Stimulated activated CD8-positive, alpha-beta memory T cell treated with anti-CD3 and anti-CD28 coated beads, Interleukin-7, amount 100 ng/mL, for 1 hour (primary cell): ENCODE measurements around the gene SLC27A5.
"Not testable (repeated sequence)": the region's sequence is repeated elsewhere in the genome, so short reads cannot be mapped to it uniquely, and the experiment has no call there.

ENCODE experiments used
- DNase-seq, 2 donors: peaks; one replicate each; pipeline ENCODE4 v3.0.0-alpha.2; 2020; ENCODE audit warnings: low read depth in 2 of 2

Gene SLC27A5

DNA sequence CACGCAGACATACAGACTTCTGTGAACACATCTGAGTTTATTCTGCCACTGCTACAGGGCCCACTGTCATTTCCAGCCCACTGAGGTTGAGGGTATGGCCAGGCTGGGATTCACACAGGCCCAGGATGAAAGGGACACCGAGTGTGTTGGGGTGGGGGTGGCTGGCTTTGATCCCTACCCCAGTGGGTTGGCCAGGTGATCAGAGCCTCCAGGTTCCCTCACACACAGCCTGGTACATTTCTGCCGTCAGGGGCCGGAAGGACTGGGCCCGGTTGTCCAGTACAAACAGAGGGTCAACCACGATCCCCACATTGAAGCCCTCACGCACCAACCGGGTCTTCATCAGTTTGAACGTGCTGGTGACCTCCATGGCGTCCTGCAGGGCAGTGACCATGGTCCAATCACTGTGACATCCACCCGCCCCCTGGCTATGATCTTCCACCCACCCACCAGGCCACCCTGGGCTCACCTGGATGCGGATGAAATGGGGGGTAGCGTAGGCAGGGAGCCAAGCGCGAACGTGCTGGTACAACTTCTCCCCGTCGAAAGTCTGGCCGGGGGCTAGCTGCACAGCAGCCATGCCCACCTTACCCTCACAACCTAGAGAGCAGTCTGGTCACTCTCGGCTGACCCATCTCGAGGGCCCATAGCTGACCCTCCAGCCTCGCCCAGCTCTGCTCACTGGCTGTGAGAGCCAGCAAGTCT is 13.3 kb downstream of the SLC27A5 start:
- DNase-seq: no peak

DNA sequence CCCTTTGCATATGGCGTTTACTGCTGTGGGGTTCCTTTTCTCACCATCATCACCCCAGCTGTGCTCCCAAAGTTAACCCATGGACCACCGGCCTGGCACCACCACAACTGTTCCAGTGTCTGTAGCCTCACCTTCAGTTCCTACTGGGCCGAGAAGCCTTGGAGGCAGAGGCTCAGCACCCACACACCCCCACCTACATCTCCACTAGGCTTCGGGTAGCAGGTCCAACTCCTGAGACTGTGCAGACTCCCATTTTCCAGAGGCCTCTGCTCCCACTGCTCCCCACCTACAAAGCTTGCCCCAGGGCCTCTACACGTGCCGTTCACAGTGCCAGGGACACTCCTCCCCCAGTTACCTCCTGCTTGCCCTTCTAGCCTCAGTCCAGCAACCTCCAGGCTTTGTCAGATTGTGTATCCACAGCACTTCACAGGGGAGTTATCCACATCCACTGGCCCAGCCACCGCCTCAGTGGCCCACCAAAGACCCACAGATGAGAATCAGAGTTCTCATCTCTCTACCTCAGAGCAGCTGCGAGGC is 14.1 kb downstream of the SLC27A5 start:
- no peak for DNase-seq

DNA sequence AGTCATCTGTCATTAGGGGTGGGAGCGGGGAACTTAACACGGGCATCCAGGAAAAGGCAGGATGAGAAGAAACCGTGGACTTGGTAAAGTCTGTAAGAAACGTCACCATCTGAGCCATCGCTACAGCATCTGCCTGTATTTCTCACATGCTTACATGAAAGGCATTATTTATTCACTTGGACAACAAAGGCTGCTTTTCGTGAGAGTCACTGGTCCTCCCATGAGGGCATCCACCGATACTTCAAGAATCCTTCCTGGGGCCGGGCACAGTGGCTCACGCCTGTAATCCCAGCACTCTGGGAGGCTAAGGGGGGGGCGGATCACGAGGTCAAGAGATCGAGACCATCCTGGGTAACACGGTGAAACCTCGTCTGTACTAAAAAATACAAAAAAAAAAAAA is 19.5 kb downstream of the SLC27A5 start:
- no peak for DNase-seq

DNA sequence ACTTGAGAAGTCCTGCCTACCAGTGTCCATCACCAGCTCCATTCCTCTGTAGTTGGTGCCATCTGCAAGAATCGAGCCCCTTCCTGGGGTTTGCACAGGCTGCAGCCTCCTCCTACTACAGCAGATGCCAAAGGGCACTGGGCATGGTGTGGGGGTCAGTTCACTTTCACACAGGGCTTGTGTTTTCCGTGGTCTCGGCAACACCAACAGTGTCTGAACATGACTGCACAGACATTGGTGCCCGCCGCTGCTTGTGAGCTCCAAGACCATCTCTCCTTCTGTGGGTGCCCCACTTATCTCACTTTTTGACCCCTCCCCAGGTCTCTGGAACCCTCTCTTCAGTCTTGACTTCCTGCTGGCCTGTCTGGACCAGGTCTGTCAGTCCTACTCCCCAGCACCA is 20.4 kb downstream of the SLC27A5 start:
- DNase-seq: no peak

DNA sequence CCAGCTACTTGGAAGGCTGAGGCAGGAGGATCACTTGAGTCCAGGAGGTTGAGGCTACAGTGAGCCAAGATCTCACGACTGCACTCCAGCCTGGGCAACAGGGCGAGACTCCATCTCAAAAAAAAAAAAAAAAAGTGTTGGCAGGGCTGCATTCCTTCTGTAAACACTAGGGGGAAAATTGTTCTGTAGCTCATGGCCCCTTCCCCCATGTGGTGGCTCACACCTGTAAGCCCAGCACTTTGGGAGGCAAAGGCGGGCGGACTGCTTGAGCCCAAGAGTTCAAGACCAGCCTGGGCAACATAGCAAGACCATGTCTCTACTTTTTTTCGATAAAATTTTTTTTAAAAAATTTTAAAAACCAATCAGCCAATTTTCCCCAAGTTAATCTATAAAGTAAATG is 27.4 kb downstream of the SLC27A5 start:
- not testable (repeated sequence) for DNase-seq

DNA sequence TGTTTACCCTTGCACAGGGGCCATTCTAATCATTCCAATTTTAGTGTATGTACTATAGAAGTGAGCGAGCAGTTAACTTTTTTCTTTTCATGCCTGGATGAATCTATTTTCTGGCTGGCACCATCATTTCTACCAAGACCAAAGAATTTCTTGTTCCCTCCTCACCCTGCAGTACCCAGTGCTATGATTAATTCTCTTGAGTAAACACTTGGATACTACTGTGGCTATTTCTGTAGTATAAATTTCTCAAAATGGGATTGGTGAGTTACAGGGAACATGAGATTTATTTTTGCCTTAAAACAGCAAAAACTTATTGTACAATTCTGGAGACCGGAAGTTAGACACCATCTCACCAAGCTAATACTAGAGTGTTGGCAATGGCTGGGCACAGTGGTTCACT is 28.0 kb downstream of the SLC27A5 start:
- no peak for DNase-seq

DNA sequence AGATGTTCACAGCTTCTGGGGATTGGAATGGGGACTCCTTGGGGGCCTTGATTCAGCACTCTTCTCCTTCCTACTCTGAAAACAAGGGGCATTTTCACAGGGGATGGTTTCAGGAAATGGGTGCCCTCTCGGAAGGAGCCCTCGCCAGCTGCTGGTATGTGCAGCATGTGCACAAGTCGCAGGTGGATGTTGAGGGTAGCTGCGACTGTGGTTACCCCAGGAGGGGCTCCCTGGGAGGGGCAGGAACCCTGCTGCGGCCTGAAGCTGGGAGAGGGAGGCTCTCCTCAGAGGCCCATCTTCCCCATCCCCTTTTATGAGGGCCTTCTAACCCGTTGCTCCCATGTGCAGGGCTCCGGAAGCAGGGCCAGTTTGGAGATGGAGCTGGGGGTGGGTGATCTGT is 29.4 kb downstream of the SLC27A5 start:
- DNase-seq: no peak

DNA sequence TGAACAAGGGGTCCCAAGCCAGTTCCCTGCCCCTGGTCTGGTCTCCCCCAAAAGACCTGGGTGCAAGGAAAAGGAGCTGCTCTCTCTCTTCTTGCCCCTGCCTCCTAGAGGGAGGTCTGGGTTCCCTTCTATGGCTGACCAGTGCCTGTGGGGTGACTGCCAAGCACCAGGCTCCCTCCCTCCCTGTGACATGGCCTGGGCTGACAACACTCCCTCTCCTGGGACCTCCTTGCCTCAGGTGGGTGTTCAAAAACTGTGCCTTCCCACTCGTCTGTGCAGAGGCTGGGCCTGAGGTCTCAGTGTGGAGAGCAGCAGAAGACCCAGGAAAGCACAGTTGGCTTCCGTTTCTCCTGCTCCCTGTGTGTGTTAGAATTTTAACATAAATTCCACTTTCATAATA is 31.0 kb downstream of the SLC27A5 start:
- DNase-seq: no peak

DNA sequence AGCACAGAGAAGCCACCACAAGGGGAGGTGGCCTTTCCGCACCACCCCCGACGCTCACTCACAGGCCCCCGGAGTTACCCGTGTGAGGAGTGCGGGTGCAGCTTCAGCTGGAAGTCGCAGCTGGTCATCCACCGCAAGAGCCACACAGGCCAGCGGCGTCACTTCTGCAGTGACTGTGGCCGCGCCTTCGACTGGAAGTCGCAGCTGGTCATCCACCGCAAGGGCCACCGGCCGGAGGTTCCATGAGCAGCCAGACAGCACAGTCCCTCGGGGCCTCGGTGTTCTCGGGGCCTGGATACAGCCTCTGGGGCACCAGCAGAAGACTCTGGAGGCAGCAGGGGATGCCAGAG is 31.3 kb downstream of the SLC27A5 start:
- no peak for DNase-seq

DNA sequence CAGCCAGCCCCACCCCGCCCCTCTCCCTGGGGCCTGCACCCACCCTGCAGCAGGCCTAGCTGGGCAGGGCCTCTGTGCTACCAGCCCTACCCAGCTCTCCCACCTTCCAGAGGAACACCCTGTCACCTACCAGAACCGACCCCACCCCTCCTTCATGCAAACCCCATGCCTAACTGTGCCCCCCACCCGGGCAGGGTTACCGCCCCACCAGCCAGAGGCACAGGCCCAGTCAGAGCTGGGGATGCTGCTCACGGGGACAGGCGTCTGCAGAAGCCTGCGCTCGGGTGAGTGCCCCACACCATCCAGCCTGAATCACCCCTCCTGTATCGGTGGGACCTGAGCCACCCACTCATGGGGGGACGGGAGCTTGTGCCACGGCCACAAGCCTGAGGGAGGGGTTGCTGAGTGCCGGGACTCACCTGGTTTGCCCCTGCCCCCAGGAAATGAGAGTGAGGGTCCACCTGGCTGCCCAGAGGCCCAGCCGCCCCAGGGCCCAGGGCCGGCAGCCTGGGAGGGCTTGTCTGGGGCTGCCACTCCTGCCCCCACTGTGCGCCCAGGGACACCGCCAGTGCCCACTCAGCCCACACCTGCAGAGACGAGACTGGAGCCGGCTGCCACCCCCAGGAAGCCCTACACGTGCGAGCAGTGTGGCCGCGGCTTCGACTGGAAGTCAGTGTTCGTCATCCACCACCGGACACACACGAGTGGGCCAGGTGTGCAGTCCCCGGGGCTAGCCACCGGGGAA is 31.9 kb downstream of the SLC27A5 start:
- DNase-seq: no peak

DNA sequence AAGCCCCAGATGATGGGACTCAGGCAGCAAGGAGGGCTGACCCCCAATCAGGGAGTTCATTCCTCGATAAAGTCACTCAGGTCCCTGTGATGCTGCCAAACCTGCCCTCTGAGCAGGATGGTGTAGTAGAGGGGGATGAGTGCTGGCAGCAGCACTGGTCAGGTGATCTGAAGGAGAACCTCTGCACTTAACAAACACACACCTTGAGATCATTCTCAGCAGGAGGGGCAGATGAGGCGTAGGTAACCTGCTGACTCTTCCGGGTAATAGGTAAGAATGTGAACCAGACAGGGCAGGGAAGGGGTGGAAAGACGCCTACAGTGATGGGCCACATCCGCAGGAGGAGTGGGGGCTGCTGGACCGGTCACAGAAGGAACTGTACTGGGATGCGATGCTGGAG is 32.5 kb downstream of the SLC27A5 start:
- DNase-seq: no peak

DNA sequence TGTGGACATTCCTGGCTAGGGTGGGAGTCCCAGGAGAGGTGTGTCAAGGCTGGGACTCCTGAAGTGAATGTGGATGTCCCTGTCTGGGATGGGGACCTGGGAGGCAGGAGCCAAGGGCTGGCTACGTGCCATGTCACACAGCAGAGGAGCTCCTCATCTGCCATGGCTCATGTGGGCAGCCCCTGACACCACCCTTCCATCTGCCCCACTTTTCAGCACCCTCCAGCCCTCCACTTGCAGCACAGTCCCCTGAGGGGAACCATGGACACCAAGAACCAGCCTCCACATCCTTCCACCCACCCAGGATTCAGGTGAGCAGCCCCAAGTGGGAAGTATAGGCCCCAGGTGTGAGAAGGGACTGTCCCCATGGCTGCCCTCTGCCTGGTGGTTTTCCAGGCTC is 33.9 kb downstream of the SLC27A5 start:
- no peak for DNase-seq

DNA sequence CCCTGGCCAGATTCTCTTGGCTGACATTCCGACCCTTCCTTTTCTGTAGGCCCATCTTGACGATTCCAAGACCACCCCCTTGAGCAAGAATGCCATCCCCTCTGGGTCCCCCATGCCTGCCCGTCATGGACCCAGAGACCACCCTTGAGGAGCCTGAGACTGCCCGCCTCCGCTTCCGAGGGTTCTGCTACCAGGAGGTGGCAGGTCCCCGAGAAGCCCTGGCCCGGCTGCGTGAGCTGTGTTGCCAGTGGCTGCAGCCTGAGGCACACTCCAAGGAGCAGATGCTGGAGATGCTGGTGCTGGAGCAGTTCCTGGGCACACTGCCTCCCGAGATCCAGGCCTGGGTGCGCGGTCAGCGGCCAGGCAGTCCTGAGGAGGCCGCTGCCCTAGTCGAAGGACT is 34.7 kb downstream of the SLC27A5 start:
- no peak for DNase-seq

DNA sequence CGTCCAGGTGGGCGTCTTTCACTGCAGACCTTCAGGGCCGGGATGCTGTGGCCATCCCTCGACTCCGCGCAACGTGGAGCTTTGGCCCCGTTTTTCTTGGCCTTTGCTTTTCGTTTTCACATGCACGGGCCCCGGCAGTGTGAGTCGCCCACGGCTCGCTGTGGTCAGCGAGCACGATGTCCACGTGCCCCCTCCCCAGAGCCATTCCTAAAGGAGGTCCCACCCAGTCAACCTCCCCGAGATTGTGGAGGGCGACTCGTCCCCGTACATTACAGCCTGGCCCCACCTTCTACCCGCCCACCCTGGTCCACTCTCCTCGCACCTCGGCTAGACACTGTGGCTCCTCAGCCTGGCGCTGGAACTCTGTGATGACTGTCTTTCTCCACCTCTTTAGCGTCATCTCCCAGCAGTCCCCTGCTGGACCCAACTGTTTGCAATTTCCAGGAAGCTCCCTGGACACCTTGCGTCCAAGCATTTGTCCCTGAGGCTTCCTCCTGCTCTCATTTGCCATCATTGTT is 35.2 kb downstream of the SLC27A5 start:
- no peak for DNase-seq

DNA sequence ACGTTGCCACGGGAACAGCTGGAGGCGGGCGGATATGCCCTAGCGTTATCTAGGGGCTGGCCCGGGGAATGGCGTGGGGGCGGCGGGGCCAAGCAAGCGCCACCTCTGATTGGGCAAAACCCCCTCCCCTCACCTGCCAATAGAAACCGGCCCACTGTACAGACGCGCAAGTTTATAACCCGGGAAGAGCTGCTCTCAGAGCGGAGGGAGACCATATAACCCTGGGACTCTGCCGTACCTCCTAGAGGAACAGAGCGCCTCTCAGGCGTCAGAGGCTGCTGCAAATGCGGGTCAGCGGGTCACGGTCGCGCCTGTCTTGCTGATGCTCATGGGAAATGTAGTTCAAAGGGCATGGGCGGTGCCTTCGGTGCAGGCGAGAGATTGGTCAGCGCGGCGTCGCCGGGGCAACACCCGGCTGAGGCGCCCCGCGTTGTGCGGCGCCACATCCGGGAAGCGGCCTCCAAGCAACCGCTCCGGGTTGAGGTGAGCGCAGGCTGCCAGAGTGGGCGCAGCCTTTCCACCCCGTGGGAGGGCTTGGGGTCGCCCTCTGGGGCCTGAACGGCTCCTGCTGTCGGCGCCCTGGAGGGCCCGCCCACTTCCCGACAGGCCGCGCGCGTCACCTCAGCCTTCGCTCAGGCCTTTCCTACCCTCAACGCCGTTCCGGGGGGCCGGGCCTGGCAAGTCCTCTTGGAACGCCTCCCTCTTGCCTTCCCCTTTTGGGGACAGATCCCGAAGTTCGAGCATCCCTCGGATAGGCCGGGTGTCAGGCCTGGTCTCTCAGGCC is 35.9 kb downstream of the SLC27A5 start, which contains the start of gene ZNF446:
Gene ZNF446 (plus strand): TSS at position 639 of the 784 bp plus-strand sequence. CDS start 867 bp downstream, outside the sequence.
- peak; percentile 87 to 90 for DNase-seq

DNA sequence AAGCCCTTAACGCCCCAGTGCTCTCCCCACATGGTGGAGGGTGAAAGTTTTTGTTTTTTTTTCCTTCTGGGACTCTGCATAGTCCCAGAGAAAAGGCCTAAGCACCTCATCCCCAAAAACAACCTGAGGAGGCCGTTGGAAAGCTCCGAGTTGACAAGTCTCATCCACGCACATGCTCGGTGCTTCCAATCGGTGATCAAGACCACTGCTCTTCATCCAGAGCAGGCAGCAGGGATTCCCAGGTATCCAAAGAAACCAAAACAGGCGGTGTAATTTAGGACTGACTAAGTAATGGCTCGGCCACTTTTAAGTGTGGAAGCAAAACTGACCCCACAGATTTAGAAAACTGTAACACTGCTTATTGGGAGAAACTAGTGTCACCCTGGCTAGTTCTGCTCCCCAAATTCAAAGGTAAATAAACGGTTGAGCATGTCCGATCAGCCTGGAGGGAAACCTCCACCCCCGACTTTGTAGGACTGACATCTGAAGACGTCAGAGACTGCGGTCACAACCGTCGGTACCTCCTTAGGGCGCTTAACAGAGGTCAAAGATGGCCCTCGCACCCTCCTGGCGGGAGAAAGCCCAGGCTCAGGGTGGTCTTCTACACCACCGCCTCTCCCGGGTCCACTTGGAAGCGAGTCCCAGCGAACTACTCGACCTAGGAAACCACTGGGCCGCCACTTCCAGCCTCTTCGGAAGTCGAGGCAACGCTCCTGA is 36.6 kb downstream of the SLC27A5 start:
- DNase-seq: no peak

DNA sequence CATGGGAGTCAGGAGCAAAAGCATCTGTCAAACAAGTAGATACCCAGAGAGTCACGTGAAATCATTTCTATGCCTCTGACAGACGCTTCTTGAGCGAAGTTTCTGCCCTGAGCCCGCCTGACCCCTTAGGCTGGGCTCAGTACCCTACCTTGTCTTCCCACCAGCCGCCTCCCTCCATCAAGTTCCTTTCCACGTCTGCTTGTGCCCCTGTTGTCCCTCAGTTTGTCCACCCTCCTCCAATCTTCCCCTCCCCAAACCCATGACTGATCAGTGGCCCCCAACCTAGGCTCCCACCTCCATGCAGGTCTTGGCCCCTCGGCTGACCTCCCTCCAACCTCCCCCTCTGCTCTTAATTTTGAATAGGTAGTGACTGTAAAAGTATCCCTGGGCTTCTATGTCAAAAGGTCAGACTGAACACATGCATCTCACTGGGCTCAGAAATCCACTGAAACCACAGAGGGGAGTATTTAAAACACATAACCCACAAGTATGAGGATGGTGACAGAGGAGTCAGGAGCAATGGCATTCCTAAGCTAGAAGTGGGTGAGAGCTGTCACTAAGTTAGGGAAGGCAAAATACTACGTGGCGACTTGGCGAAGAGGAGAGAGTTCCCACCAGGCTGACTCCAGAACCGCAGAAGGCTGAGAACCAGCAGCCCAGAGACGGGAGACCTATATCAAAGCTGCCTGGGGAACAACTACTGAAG is 37.3 kb downstream of the SLC27A5 start:
- no peak for DNase-seq

DNA sequence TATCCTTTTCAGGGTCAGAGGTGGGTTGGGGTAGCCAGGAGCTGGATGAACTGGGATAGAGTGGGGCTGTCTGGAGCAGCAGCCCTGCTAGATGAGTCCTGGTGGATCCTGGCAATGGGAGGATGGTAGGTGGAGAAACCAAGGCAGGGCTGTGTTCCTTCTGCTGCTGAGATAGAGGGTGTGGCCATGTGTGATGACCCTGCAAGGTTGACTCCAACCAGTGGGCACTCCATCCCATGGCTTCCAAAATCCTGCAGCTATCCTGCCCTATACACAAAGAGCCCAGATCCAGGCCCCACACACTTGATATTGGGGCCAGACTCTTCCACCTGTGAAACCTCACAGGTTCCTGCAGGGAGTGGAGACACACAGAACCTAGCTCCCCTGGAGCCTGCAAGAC is 38.0 kb downstream of the SLC27A5 start:
- no peak for DNase-seq

DNA sequence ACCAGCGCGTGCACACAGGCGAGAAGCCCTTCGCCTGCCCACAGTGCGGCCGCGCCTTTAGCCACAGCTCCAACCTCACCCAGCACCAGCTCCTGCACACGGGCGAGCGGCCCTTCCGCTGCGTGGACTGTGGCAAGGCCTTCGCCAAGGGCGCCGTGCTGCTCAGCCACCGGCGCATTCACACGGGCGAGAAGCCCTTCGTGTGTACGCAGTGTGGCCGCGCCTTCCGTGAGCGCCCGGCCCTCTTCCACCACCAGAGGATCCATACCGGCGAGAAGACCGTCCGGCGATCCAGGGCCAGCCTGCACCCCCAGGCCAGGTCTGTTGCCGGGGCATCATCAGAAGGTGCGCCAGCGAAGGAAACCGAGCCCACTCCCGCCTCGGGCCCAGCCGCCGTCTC is 40.1 kb downstream of the SLC27A5 start:
- no peak for DNase-seq

DNA sequence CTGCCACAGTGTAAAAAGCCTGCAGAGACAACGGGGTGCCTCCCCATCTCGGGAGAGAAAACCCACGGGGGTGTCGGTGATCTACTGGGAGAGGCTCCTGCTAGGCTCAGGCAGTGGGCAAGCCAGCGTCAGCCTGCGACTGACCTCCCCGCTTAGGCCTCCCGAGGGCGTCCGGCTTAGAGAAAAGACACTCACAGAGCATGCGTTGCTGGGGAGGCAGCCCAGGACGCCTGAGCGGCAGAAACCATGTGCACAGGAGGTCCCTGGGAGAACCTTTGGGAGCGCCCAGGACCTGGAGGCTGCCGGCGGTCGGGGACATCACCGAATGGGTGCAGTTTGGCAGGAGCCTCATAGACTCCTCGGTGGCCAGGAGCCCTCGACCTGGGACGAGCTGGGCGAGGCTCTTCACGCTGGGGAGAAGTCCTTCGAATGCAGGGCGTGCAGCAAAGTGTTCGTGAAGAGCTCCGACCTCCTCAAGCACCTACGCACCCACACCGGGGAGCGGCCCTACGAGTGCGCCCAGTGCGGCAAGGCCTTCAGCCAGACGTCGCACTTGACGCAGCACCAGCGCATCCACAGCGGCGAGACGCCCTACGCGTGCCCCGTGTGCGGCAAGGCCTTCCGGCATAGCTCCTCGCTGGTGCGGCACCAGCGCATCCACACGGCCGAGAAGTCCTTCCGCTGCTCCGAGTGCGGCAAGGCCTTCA is 40.8 kb downstream of the SLC27A5 start:
- DNase-seq: not testable (repeated sequence)
